Parathyroid adenoma (tissue), 2 donors: ENCODE data around the gene ADGRF5.

Experiments used
- H2AFZ ChIP-seq: fragments of 300-600 bp; sonication (generic); one replicate; pipeline ENCODE4 v1.7.0; 2017; ENCODE audit warnings: antibody characterized with exemption, mild to moderate bottlenecking
- H3K27ac ChIP-seq: fragments of 300-600 bp; sonication (generic); one replicate; pipeline ENCODE4 v1.7.0; 2017
- H3K27me3 ChIP-seq: fragments of 300-600 bp; sonication (generic); one replicate; pipeline ENCODE4 v1.7.0; 2017; ENCODE audit warnings: low read length; ENCODE audit not compliant: control insufficient read depth, insufficient read depth
- H3K36me3 ChIP-seq: fragments of 300-600 bp; sonication (generic); one replicate; pipeline ENCODE4 v1.7.0; 2017; ENCODE audit warnings: low read length; ENCODE audit not compliant: control insufficient read depth, insufficient read depth
- H3K4me1 ChIP-seq: fragments of 300-600 bp; sonication (generic); one replicate; pipeline ENCODE4 v1.7.0; 2017; ENCODE audit warnings: control low read depth
- H3K4me2 ChIP-seq: fragments of 300-600 bp; sonication (generic); one replicate; pipeline ENCODE4 v1.7.0; 2017; ENCODE audit warnings: low read length
- H3K4me3 ChIP-seq: fragments of 300-600 bp; sonication (generic); one replicate; pipeline ENCODE4 v1.7.0; 2017; ENCODE audit warnings: low read depth, low read length
- H3K79me2 ChIP-seq: fragments of 300-600 bp; sonication (generic); one replicate; pipeline ENCODE4 v1.7.0; 2017; ENCODE audit warnings: control low read depth
- H3K9ac ChIP-seq: fragments of 300-600 bp; sonication (generic); one replicate; pipeline ENCODE4 v1.7.0; 2017; ENCODE audit warnings: mild to moderate bottlenecking
- H3K9me3 ChIP-seq: fragments of 300-600 bp; sonication (generic); one replicate; pipeline ENCODE4 v1.7.0; 2017; ENCODE audit warnings: low read length; ENCODE audit not compliant: control insufficient read depth
- CTCF ChIP-seq: fragments of 300-600 bp; sonication (generic); IDR thresholded peaks from one replicate; pipeline ENCODE4 v1.7.0; 2017; ENCODE audit warnings: antibody characterized with exemption, mild to moderate bottlenecking
- donor health status: primary hyperparathyroidism.

The ADGRF5 gene

GRCh38 chr6:46898006-46898405, 23.7 kb downstream of the ADGRF5 start:
- Histone ChIP-seq H3K36me3 (no peaks in the 10 kb centered on the region), H3K79me2 (no peaks in the 10 kb centered on the region), H3K27me3 (no peaks in the 10 kb centered on the region), H2AFZ (no peak overlapping the region), H3K4me3 (no peak overlapping the region), H3K4me2 (no peak overlapping the region), H3K9me3 (no peaks in the 10 kb centered on the region), H3K4me1 (peaks cover 10% of the 10 kb centered on the region), H3K9ac (no peak overlapping the region), H3K27ac (no peak overlapping the region)
- TF ChIP-seq CTCF, result no peak

GRCh38 chr6:46896871-46897270, 24.9 kb downstream of the ADGRF5 start:
- H3K4me1 ChIP-seq, result peaks cover 10% of the 10 kb centered on the region
- H3K79me2 ChIP-seq, result no peaks in the 10 kb centered on the region
- no peaks in the 10 kb centered on the region for H3K36me3 ChIP-seq
- no peak overlapping the region for H3K27ac ChIP-seq
- no peak overlapping the region for H3K9ac ChIP-seq
- H3K9me3 ChIP-seq, result no peaks in the 10 kb centered on the region
- no peak overlapping the region for H3K4me2 ChIP-seq
- TF ChIP-seq CTCF, result no peak
- no peak overlapping the region for H3K4me3 ChIP-seq
- H2AFZ ChIP-seq, result no peak overlapping the region
- H3K27me3 ChIP-seq, result no peaks in the 10 kb centered on the region

- Histone ChIP-seq H3K4me1 (peaks cover 6% of the 10 kb centered on the region), H3K79me2 (no peaks in the 10 kb centered on the region), H3K4me3 (no peak overlapping the region), H2AFZ (no peak overlapping the region), H3K36me3 (no peaks in the 10 kb centered on the region), H3K9me3 (no peaks in the 10 kb centered on the region), H3K4me2 (no peak overlapping the region), H3K27ac (no peak overlapping the region), H3K27me3 (no peaks in the 10 kb centered on the region), H3K9ac (no peak overlapping the region)
- TF ChIP-seq CTCF, result no peak
Observed at GRCh38 chr6:46895930-46896329, 25.8 kb downstream of the ADGRF5 start.

- Histone ChIP-seq H3K4me3 (no peak overlapping the region), H3K9me3 (no peaks in the 10 kb centered on the region), H3K36me3 (no peaks in the 10 kb centered on the region), H3K27ac (peak overlapping the region; percentile 2), H3K79me2 (no peaks in the 10 kb centered on the region), H3K9ac (no peak overlapping the region), H3K27me3 (no peaks in the 10 kb centered on the region), H3K4me2 (no peak overlapping the region), H3K4me1 (peaks cover 6% of the 10 kb centered on the region), H2AFZ (no peak overlapping the region)
- no peak for TF ChIP-seq CTCF
Observed at GRCh38 chr6:46894433-46894832, 27.3 kb downstream of the ADGRF5 start.

GRCh38 chr6:46893648-46894047, 28.1 kb downstream of the ADGRF5 start:
- no peaks in the 10 kb centered on the region for H3K36me3 ChIP-seq
- TF ChIP-seq CTCF, result no peak
- no peak overlapping the region for H3K9ac ChIP-seq
- H3K9me3 ChIP-seq, result no peaks in the 10 kb centered on the region
- H2AFZ ChIP-seq, result peak overlapping the region; percentile 18
- H3K27ac ChIP-seq, result peak overlapping the region; percentile 2
- H3K79me2 ChIP-seq, result no peaks in the 10 kb centered on the region
- no peak overlapping the region for H3K4me3 ChIP-seq
- no peak overlapping the region for H3K4me2 ChIP-seq
- H3K27me3 ChIP-seq, result no peaks in the 10 kb centered on the region
- peaks cover 6% of the 10 kb centered on the region for H3K4me1 ChIP-seq
